Stomach (tissue), 4 donors: Measurements from ENCODE around the gene JAG1.
"Not testable (repeated sequence)": the region's sequence is repeated elsewhere in the genome, so short reads cannot be mapped to it uniquely, and the experiment has no call there.

Experiments used
- POLR2AphosphoS5 ChIP-seq, 3 donors: sonication (generic); formaldehyde crosslinking; IDR thresholded peaks; one replicate each; pipeline ENCODE4 v1.6.1; 2016; ENCODE audit warnings: antibody characterized with exemption in 3 of 3
- TF ChIP-seq, protein P1 (sequence below), 7 experiments: fragments of 450-650 bp in 4 of 7; fragments of 200-600 bp in 3 of 7; sonication (generic) in 3 of 7; IDR thresholded peaks; one replicate each; pipeline ENCODE4 v1.5.1; 2016 to 2019; ENCODE audit warnings: antibody characterized with exemption in 7 of 7, control low read depth in 2 of 7, mild to moderate bottlenecking in 1 of 7

- TF ChIP-seq, protein P1, sequence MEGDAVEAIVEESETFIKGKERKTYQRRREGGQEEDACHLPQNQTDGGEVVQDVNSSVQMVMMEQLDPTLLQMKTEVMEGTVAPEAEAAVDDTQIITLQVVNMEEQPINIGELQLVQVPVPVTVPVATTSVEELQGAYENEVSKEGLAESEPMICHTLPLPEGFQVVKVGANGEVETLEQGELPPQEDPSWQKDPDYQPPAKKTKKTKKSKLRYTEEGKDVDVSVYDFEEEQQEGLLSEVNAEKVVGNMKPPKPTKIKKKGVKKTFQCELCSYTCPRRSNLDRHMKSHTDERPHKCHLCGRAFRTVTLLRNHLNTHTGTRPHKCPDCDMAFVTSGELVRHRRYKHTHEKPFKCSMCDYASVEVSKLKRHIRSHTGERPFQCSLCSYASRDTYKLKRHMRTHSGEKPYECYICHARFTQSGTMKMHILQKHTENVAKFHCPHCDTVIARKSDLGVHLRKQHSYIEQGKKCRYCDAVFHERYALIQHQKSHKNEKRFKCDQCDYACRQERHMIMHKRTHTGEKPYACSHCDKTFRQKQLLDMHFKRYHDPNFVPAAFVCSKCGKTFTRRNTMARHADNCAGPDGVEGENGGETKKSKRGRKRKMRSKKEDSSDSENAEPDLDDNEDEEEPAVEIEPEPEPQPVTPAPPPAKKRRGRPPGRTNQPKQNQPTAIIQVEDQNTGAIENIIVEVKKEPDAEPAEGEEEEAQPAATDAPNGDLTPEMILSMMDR (IDR thresholded peaks at IDR 0.05) = not testable (repeated sequence)
- not testable (repeated sequence) for TF ChIP-seq POLR2AphosphoS5 (IDR thresholded peaks at IDR 0.05)
These were observed 83.4 kb downstream of the JAG1 start for GRCh38 chr20:10590446-10590845.
